Cardiac septum (tissue), 1 donor: Measurements from ENCODE around the gene SPIRE2. TPM values are rescaled to one million over a fixed set of nuclear protein-coding genes. Genes with fewer than 3 reads are reported as not detected.
"Not testable (repeated sequence)": the region's sequence is repeated elsewhere in the genome, so short reads cannot be mapped to it uniquely, and the experiment has no call there.

Source experiments
- DNase-seq: peaks from one replicate; pipeline ENCODE4 v3.0.0-alpha.2; 2020; ENCODE audit warnings: low spot score
- intact Hi-C: fragments of 100-400 bp; cut with DNase I; formaldehyde crosslinking; loops from one replicate; pipeline ENCODE4 v1.14.0; 2022
- long read RNA-seq: library from polyadenylated mRNA; unstranded; transcript quantifications from one replicate; pipeline ENCODE4 v2.0.0, GENCODE V29; 2021
- total RNA-seq: library from RNA; stranded (reverse); fragmentation: NEBNext Ultra II Directional; extraction: Animal tissue kit (Norgen Biotek cat#: 25700); gene quantifications from one replicate; pipeline ENCODE4 v1.2.1, GENCODE V29; 2021
- donor health status: DM: no; HTN: no; CAD: no.

Gene SPIRE2, protein sequence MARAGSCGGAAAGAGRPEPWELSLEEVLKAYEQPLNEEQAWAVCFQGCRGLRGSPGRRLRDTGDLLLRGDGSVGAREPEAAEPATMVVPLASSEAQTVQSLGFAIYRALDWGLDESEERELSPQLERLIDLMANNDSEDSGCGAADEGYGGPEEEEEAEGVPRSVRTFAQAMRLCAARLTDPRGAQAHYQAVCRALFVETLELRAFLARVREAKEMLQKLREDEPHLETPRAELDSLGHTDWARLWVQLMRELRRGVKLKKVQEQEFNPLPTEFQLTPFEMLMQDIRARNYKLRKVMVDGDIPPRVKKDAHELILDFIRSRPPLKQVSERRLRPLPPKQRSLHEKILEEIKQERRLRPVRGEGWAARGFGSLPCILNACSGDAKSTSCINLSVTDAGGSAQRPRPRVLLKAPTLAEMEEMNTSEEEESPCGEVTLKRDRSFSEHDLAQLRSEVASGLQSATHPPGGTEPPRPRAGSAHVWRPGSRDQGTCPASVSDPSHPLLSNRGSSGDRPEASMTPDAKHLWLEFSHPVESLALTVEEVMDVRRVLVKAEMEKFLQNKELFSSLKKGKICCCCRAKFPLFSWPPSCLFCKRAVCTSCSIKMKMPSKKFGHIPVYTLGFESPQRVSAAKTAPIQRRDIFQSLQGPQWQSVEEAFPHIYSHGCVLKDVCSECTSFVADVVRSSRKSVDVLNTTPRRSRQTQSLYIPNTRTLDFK
- total RNA-seq, result 0.92 TPM
- long read RNA-seq, partial matches to known transcripts, result 0 of 3 reads
- long read RNA-seq, other reads (novel, unspliced or antisense), result 3 of 3 reads

DNA sequence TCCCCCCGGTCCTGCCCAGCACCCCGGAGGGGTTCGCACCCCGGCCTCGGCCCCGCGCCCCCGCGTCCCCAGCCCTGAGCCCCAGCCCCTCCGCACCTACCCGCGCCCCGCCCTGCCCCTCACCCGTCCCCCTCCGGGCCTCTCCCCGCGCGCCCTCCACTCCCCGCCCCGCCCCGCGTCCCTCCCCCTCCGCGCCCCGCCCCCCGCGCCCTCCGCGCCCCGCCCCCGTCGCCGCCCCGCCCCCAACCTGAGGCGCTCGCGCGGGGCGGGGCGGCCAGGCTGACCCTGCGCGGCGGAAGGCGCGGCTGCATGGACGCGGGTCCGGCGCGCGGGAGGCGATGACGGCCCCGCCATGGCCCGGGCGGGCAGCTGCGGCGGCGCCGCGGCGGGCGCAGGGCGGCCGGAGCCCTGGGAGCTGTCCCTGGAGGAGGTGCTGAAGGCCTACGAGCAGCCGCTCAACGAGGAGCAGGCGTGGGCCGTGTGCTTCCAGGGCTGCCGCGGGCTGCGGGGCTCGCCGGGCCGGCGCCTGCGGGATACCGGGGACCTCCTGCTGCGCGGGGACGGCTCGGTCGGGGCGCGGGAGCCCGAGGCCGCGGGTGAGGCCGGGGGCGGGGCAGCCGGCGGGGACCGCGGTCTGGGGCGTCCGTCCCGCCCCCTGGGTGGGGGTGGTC, at the start of gene SPIRE2:
TSS of gene SPIRE2 (plus strand) at position 277 of the 671 bp plus-strand sequence. CDS start at position 353, 76 bp downstream.
- intact Hi-C loops, result no loop called here
- peak; percentile 85 for DNase-seq

DNA sequence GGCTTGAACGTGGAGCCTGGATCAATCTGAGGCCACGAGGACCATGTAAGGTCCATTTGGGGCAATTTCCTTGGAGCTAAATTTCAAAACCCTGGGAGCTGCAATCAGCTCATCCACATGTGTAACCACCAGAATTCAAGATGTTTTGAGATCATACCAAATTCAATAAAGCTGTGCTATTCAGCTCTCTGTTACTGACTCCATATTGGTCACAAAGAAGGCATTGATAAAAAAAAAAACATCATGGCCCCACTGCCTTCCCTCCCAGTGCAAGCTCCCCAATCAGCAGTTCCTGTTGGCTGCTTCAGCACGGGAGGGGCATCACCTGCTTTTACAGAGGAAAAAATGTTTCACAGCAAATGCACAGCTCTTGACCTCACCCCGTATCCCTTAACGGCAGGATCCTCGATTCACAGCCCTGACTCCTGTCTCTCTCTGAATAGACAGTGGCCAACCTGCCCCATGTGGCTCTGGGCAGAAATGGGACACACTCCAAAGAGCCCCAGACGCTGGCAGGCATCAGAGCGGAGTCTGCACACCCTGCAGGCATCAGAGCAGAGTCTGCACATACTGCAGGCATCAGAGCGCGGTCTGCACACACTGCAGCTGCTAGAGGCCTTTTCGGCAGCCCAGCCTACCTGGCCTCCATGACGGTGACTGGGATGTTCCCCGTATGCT, 48.9 kb upstream of the SPIRE2 start:
- intact Hi-C loops, result no loop called here
- no peak for DNase-seq

DNA sequence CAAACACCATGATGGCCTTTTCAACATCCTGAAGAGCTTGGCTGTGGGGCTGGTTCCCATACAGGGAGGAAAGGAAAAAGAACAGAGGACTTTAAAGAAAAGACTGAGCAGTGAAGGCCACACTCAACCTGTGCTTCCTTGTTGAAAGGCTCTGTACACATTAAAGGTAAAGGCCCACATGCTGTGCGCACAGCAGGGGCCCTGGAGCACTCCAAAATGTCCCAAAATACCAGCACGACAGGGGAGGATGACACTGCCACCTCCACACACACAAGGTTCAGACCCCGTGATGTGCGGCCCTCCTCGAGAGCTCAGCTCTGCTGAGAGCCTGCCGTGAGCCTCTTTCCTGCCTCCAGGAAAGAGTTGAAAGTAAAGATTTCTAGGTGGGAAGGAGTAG, 48.4 kb upstream of the SPIRE2 start:
- intact Hi-C loops, result no loop called here
- no peak for DNase-seq

DNA sequence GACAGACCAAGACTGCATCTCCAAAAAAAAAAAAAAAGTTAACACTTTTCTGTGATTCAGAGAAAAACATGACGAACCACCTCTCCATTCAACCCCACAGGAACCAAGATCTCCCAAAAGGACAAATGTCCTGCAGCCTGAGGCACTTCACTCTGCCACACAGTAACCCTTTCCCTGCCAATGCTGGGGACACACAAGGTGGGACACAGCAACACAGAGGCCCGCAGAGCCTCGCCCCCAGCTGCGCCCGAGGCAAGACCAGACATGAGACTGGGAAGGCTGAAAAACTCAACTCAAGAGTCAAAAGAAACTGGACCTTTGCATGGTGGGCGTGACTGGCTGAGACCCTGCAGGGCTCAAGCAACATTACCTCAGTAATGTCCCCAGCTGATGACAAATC, 45.8 kb upstream of the SPIRE2 start:
- intact Hi-C loops, result no loop called here

DNA sequence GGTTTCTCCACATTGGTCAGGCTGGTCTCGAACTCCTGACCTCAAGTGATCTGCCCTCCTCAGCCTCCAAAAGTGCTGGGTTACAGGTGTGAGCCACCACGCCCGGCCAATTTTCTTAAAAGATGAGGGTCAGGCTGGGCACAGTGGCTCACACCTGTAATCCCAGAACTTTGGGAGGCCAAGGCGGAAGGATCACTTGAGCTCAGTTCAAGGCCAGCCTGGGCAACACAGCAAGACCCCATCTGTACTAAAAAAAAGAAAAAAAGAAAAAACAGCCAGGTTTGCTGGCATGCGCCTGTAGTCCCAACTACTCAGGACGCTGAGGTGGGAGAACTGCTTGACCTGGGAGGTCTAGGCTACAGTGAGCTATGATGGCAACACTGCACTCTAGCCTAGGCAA, 44.3 kb upstream of the SPIRE2 start:
- DNase-seq, intact Hi-C loops: not testable (repeated sequence)

More for the DNA sequence above, 45.8 kb upstream of the SPIRE2 start:
- no peak for DNase-seq

DNA sequence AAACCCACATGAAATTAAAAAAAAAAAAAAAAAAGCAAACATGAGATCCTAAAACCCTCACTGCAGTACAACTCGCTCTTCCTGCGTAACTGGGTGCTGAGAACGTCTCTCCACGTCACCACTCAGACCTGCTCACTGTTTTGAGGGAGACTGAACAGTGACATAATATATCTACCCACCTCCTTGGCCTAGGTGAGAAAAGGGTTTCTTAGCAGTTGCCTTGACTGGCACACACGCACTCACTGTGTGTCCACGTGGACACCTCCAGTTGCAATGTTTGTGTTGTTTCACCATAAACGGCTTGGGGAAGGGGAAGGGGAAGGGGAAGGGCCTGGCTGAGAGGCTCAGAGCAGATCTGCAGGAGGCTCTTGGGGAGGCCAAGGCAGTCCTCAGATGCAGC, 43.9 kb upstream of the SPIRE2 start:
- DNase-seq, result no peak
- intact Hi-C loops, result no loop called here

DNA sequence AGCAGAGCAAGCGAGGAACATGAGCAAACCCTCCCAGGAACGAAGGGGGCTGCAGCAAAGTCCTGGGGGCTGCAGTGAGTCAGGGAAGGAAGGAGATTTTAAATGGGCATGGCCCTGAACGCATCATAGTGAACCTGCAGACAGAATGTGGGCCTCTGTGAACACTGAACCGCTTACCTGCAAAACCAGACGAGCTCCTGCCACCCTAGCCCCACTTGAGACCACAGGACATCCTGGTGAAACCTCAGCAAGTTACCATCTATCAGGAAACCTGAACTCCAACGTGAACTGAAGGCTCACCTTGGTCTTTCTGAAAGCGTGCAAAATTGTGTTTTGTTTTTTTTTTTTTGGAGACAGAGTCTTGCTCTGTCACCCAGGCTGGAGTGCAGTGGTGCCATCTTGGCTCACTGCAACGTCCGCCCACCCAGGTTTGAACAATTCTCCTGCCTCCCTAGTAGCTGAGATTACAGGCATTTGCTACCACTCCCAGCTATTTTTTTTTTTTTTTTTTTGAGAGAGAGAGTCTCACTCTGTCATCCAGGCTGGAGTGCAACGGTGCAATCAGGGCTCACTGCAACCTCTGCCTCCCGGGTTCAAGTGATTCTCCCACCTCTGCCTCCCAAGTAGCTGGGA, 42.6 kb upstream of the SPIRE2 start:
- no peak for DNase-seq
- intact Hi-C loops, result no loop called here

DNA sequence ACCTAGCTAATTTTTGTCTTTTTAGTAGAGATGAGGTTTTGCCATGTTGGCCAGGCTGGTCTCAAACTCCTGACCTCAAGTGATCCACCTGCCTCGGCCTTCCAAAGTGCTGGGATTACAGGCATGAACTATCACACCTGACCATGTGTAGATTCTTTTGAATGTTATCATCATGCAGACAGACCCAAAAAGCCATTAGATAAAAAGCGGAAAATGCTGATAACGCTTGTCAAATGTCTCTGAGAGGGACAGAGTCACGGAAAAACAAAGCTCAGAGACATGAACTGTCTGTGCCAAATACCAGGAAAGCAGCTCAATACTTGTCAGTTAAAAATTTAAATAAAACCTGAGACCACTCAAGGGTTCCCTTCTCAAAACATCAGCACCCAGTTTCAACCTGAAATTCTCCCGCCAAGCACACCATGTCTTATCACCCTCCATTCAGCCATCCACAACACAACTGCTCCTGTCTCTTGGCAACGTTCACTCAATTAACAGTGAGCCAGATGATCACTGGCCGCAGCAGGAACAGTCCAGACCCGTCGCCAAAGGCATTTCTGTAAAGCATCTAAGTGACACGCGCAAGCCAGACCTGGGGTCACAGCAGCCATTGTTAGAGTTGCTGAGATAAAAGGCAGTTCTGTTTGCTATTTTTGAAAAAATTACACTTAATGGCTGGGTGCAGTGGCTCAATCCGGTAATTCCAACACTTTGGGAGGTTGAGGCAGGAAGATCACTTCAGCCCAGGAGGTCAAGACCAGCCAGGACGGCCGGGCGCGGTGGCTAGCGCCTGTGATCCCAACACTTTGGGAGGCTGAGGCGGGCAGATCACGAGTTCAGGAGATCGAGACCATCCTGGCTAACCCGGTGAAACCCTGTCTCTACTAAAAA, 41.6 kb upstream of the SPIRE2 start:
- no peak for DNase-seq
- intact Hi-C loops, result no loop called here

DNA sequence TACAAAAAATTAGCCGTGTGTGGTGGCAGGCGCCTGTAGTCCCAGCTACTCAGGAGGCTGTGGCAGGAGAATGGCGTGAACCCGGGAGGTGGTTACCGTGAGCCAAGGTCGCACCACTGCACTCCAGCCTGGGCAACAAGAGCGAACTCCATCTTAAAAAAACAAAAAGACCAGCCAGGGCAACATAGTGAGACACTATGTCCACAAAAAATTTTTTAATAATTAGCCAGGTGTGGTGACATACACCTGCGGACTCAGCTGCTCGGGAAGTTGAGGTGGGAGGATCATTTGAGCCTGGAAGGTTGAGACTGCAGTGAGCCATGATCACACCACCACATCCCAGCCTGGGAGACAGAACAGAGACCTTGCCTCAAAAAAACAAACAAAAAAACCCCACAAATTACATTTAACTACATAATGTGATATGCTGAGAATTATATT, 40.9 kb upstream of the SPIRE2 start:
- DNase-seq, result no peak
- intact Hi-C loops, result no loop called here

DNA sequence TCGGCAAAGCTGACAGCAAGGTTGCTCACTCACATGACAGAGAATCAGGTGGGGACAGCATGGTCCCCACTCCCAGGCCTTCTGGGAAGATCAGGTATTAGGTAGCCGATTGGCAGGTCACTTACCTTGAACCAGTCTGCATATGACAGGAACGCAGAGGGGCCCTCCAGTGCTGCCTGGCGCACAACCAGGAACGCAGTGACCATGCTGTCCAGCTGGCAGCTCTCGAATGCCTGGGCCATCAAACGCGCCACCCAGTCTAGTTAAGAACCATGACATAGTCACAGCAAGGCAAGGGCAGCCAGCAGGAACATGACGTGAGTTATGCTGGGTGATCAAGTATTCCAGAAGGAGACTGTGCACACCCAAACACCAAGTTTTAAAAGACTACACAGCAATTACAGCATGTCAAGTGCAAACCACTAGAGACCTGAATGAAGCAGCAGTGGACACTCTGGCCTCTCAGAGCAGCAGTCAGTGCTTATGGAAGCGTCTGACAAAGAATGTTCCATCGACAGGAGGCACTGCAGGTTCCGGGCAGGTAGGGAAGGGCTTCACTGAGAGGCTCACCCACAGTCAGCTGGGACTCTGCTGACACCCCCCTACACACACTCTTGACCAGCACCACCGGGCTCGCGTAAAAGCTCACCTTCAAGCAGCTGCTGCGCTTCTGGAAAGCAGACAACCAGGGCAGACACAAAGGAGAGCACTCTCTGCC, 36.8 kb upstream of the SPIRE2 start:
- intact Hi-C loops, result loop anchor here (5.0 kb wide), 1 partner anchor 84 kb away; no protein-coding TSS in a partner anchor
- DNase-seq, result no peak

DNA sequence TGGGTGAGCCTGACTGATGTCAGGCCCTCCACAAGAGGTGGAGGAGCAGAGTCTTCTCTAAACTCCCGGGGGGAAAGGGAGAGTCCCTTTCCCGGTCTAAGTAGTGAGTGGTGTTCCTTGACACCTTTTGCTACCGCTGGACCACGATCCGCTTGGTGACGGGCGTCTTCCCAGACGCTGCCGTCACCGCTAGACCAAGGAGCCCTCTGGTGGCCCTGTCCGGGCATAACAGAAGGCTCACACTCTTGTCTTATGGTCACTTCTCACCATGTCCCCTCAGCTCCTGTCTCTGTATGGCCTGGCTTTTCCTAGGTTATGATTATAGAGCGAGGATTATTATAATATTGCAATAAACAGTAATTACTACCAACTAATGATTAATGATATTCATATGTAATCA, 35.2 kb upstream of the SPIRE2 start:
- DNase-seq, result peak; percentile 81
- intact Hi-C loops, result loop anchor here (5.0 kb wide), 1 partner anchor 86 kb away; no protein-coding TSS in a partner anchor

DNA sequence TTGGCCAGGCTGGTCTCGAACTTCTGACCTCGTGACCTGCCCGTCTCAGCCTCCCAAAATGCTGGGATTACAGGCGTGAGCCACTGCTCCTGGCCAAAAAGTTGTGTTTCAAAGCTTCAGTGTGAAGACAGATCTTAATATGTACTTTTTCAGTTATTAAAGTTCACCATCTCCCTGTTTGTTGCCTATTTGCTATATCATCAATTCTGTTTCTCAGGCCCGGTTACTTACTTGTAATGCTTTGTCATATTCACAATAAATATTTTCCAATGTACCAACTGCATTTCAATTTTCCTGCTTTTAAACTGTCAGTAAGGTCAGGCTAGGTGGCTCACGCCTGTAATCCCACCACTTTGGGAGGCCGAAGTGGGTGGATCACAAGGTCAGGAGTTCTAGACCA, 34.3 kb upstream of the SPIRE2 start:
- no peak for DNase-seq
- intact Hi-C loops, result loop anchor here (5.0 kb wide), 1 partner anchor 87 kb away; no protein-coding TSS in a partner anchor

DNA sequence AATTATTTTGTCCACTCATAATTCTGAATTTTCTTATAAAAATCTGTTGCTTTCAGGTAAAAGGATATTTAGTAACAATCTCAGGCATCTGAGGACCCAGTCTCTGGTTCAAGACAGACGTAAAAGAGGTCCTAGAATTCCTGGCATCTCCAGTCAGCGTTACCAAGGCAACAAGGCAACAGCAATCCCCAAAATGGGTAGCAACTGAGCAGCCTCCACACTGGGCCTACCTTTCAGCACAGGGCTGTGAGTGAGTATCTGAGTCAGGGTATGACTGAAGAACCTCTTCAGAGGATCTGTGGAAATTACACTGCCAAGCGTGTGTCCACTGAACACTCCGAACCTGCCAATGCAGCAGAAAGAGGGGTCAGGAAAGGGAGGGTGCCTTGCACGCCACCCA, 32.6 kb upstream of the SPIRE2 start:
- intact Hi-C loops, result no loop called here
- no peak for DNase-seq

DNA sequence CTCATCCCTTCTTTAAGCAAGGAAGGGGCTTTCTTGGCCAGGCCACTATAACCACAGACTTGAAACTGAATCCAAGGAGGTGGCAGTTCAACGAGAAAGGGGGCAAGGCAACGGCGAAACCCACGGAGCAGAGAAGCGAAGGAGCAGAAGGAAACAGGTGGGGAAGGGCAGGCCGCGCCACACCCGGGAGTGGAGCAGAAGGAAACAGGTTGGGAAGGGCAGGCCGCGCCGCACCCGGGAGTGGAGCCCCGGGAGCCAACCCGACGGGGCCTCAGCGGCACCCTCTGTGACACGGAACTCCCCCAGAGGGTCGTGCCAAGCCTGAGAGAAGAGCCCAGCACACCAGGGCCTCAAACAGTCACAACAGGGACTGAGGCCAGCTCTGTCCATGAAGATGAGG, 32.2 kb upstream of the SPIRE2 start:
- DNase-seq, result no peak
- intact Hi-C loops, result no loop called here

DNA sequence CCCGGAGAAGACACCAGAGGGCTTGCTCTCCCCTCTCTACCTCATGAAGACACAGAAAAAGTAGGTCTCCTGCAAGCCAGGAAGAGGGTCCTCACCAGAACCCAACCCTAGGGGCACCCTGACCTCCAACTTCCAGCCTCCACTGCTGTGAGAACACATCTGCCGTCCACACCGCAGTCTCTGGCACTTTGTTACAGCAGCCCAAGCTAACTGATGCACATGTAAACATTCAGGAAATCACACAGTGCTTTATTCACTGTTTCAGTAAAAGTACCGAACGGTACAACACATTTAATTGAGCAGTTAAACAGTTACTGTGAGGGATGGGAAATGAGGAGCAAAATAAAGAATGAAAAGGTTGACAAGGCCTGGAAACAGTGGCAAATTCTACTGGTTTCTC, 30.1 kb upstream of the SPIRE2 start:
- intact Hi-C loops, result no loop called here
- DNase-seq, result no peak

DNA sequence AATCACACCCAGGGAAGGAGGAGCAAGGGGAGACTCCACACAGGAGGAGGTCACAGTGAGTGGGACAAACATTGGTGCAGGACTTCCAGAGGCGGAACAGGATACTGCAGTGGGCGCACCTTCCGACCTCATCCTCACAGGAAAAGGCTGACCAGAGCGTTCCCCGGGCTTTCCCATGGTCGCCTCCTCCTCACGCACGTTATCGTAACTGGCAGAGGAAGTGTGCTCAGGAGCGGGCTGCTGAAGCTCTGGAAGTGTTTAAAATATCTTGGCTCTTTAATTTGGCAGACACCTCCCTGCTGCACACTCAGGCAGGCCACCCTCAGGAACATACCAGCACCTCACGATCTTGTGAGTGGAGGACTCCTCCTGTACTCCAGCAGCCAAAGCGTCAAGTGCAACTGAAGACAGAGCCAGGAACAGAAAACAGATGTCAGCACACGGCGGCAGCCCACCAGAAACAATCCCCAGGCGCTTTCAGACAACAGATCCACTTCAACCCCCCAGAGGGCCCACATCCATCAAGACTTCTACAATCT, 29.4 kb upstream of the SPIRE2 start:
- intact Hi-C loops, result no loop called here
- no peak for DNase-seq

DNA sequence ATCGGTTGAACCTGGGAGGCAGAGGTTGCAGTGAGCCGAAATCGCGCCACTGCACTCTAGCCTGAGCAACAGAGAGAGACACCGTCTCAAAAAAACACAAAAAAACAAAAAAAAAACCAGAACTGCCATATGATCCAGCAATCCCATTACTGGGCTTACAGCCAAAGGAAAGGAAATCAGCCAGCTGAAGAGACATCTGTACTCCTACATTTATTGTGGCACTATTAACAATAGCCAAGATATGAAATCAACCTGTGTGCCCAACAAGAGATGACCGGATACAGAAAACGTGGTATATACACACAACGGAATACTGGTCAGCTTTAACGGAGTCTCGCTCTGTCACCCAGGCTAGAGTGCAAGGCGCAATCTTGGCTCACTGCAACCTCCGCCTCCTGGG, 26.5 kb upstream of the SPIRE2 start:
- intact Hi-C loops, result no loop called here
- no peak for DNase-seq
